Subcutaneous adipose tissue (tissue), 4 donors: ENCODE results near the gene CRY1. TPM values are rescaled to one million over a fixed set of nuclear protein-coding genes. Genes with fewer than 3 reads are reported as not detected.

ENCODE experiments used
- CTCF ChIP-seq: fragments of 450-650 bp; IDR thresholded peaks from one replicate; pipeline ENCODE4 v1.5.1; 2016; ENCODE audit warnings: low read depth, mild to moderate bottlenecking, control low read depth, antibody characterized with exemption, moderate library complexity
- total RNA-seq, 4 donors: library from RNA; depleted of rRNA; stranded (reverse); fragments of >200 nt; gene quantifications; one replicate each; pipeline ENCODE4 v1.1.0, GENCODE V29; 2016

CRY1 gene
- total RNA-seq, 4 donors from 2014 or later = 13.0 to 40.9 (median 16.8) TPM

GRCh38 chr12:107086314-107086713 lies 7.0 kb downstream of the CRY1 start:
- TF ChIP-seq CTCF = no peak

- TF ChIP-seq CTCF = no peak
Measured at GRCh38 chr12:107081778-107082177, 11.6 kb downstream of the CRY1 start.

- TF ChIP-seq CTCF = no peak
Measured at GRCh38 chr12:107080299-107080698, 13.1 kb downstream of the CRY1 start.

- TF ChIP-seq CTCF = no peak
Measured at GRCh38 chr12:107079172-107080011, 14.0 kb downstream of the CRY1 start.

GRCh38 chr12:107066691-107067090 lies 26.7 kb downstream of the CRY1 start:
- no peak for TF ChIP-seq CTCF

- TF ChIP-seq CTCF = no peak
Measured at GRCh38 chr12:107064687-107065086, 28.7 kb downstream of the CRY1 start.

GRCh38 chr12:107064243-107064642 lies 29.1 kb downstream of the CRY1 start:
- no peak for TF ChIP-seq CTCF
